ENCODE measurements around the gene KIF6.

GRCh38 chr6:39698789-39699188 lies 26.4 kb downstream of the KIF6 start:
- TF ChIP-seq CTCF (IDR thresholded peaks at IDR 0.05; ENCODE audit: borderline replicate concordance, extremely low read depth, low read length, poor library complexity, severe bottlenecking) (no peak), EZH2 (IDR thresholded peaks at IDR 0.05; ENCODE audit: borderline replicate concordance, low read depth, low read length, severe bottlenecking) (no peak)
